Endothelial cell of umbilical vein (primary cell): Measurements from ENCODE around the gene CDH9. TPM values are rescaled to one million over a fixed set of nuclear protein-coding genes. Genes with fewer than 3 reads are reported as not detected.

Experiments
- BruUV-seq: library from RNA; stranded (reverse); fragments of 400-500 nt; replicated peaks from 2 replicates; lab custom pipeline; 2021; lab: Mats Ljungman, UMichigan
- CTCF ChIA-PET: fragments of 300-600, 350-600 bp; sonication (Branson Sonifier 250); formaldehyde crosslinking; loops from one replicate; lab custom pipeline; 2021; ENCODE audit warnings: antibody characterized with exemption, inconsistent platforms; lab: Charles Lee
- POLR2A ChIA-PET: fragments of 300-600, 350-600 bp; sonication (Branson Sonifier 250); formaldehyde crosslinking; loops from one replicate; lab custom pipeline; 2021; ENCODE audit warnings: antibody characterized with exemption, inconsistent platforms; lab: Charles Lee
- DNase-seq: peaks from one replicate; pipeline ENCODE4 v3.0.0-alpha.2; 2011; ENCODE audit warnings: low read depth, low spot score
- FAIRE-seq: peaks from 2 replicates; lab custom pipeline; 2011; peaks lifted over from hg19 to GRCh38; lab: Jason Lieb, UNC
- H2AFZ ChIP-seq: 2 replicates; pipeline ENCODE4 v1.6.0; 2012; ENCODE audit warnings: low read depth, low read length, control low read depth, inconsistent platforms
- H3K27ac ChIP-seq: 2 replicates; pipeline ENCODE4 v1.5.1; 2011; ENCODE audit warnings: low read depth, mild to moderate bottlenecking, control low read depth, low read length, moderate library complexity; ENCODE audit not compliant: insufficient read depth
- H3K27me3 ChIP-seq, 2 experiments: 2 replicates each; pipeline versions ENCODE4 v1.6.0 to v1.6.1; 2011; ENCODE audit warnings: low read length in 2 of 2, mixed read lengths in 1 of 2; ENCODE audit not compliant: control insufficient read depth in 2 of 2, insufficient read depth in 2 of 2
- H3K36me3 ChIP-seq, 2 experiments: 2 replicates in 1 of 2; 3 replicates in 1 of 2; pipeline ENCODE4 v1.5.1; 2011; ENCODE audit warnings: low read length in 2 of 2, mild to moderate bottlenecking in 1 of 2, moderate library complexity in 1 of 2; ENCODE audit not compliant: control insufficient read depth in 2 of 2, insufficient read depth in 2 of 2; ENCODE audit errors: extremely low read depth in 1 of 2
- H3K4me1 ChIP-seq: 3 replicates; pipeline ENCODE4 v1.5.1; 2011; ENCODE audit warnings: mild to moderate bottlenecking, low read length; ENCODE audit not compliant: control insufficient read depth, insufficient read depth; ENCODE audit errors: extremely low read depth
- H3K4me2 ChIP-seq: 2 replicates; pipeline ENCODE4 v1.6.1; 2011; ENCODE audit warnings: low read length, control low read depth, mixed read lengths; ENCODE audit not compliant: insufficient read depth
- H3K4me3 ChIP-seq, 3 experiments: fragments of 200-600 bp in 1 of 3; sonication (generic), shearing (Covaris generic) in 1 of 3; replicated peaks in 1 of 3; 2 replicates each; pipeline ENCODE4 v1.5.1; 2011 to 2016; ENCODE audit warnings: control low read depth in 3 of 3, low read length in 3 of 3, mild to moderate bottlenecking in 2 of 3, inconsistent platforms in 1 of 3, low read depth in 1 of 3, moderate library complexity in 1 of 3; ENCODE audit not compliant: insufficient read depth in 1 of 3
- H3K79me2 ChIP-seq: 2 replicates; pipeline ENCODE4 v1.6.0; 2012; ENCODE audit warnings: low read length, inconsistent platforms; ENCODE audit not compliant: control insufficient read depth, insufficient read depth
- H3K9ac ChIP-seq: replicated peaks from 2 replicates; pipeline ENCODE3; 2011; ENCODE audit warnings: low read length, control low read depth; ENCODE audit not compliant: insufficient read depth; ENCODE audit errors: extremely low read depth
- H3K9me1 ChIP-seq: replicated peaks from 3 replicates; pipeline ENCODE4 v1.6.0; 2011; ENCODE audit warnings: mild to moderate bottlenecking, low read length; ENCODE audit not compliant: control insufficient read depth, insufficient read depth; ENCODE audit errors: extremely low read depth
- H3K9me3 ChIP-seq: replicated peaks from 2 replicates; pipeline ENCODE4 v1.5.1; 2012; ENCODE audit warnings: low read length, inconsistent platforms; ENCODE audit not compliant: control insufficient read depth, insufficient read depth
- H4K20me1 ChIP-seq: replicated peaks from 2 replicates; pipeline ENCODE3; 2011; ENCODE audit warnings: mild to moderate bottlenecking, low read length; ENCODE audit not compliant: control insufficient read depth, insufficient read depth; ENCODE audit errors: extremely low read depth
- CTCF ChIP-seq, 2 donors: IDR thresholded peaks; 1 replicate in 1 of 2; 2 replicates in 1 of 2; pipeline ENCODE4 v1.5.1; 2011; ENCODE audit warnings: low read length in 2 of 2, mild to moderate bottlenecking in 2 of 2, moderate library complexity in 2 of 2, control low read depth in 1 of 2, inconsistent platforms in 1 of 2, low read depth in 1 of 2; ENCODE audit not compliant: insufficient read depth in 1 of 2; ENCODE audit errors: extremely low read depth in 1 of 2
- EZH2 ChIP-seq: IDR thresholded peaks from 2 replicates; pipeline ENCODE4 v1.6.1; 2012; ENCODE audit warnings: borderline replicate concordance, low read depth, mild to moderate bottlenecking, moderate library complexity, low read length, inconsistent platforms; ENCODE audit not compliant: severe bottlenecking
- FOS ChIP-seq: IDR thresholded peaks from 2 replicates; pipeline ENCODE4 v1.6.1; 2011; ENCODE audit warnings: mild to moderate bottlenecking, low read length, moderate library complexity, borderline replicate concordance; ENCODE audit not compliant: insufficient read depth
- GATA2 ChIP-seq: IDR thresholded peaks from 2 replicates; pipeline ENCODE4 v1.7.0; 2011; ENCODE audit warnings: low read depth, mild to moderate bottlenecking, moderate library complexity, mixed read lengths, low read length; ENCODE audit not compliant: insufficient read length, insufficient read depth
- JUN ChIP-seq: IDR thresholded peaks from 2 replicates; pipeline ENCODE4 v1.6.1; 2011; ENCODE audit warnings: borderline replicate concordance, low read depth; ENCODE audit not compliant: insufficient read length, insufficient read depth
- MAX ChIP-seq: IDR thresholded peaks from 2 replicates; pipeline ENCODE4 v1.6.1; 2011; ENCODE audit not compliant: insufficient read depth, insufficient read length
- MYC ChIP-seq: IDR thresholded peaks from one replicate; pipeline ENCODE4 v1.6.1; 2011; ENCODE audit warnings: mild to moderate bottlenecking, low read depth, low read length
- POLR2A ChIP-seq: IDR thresholded peaks from 2 replicates; pipeline ENCODE4 v1.6.1; 2012; ENCODE audit warnings: low read depth, mild to moderate bottlenecking, control low read depth, low read length
- POLR2AphosphoS5 ChIP-seq: IDR thresholded peaks from 2 replicates; pipeline ENCODE4 v1.6.1; 2012; ENCODE audit warnings: low read depth, mild to moderate bottlenecking, control low read depth, low read length, moderate library complexity; ENCODE audit not compliant: insufficient read depth
- dilution Hi-C: fragments of 300-500 bp; cut with MboI; formaldehyde crosslinking; loops from one replicate; pipeline ENCODE4 v1.15.0; 2019; ENCODE audit warnings: low sequenced_read_pairs; ENCODE audit not compliant: extremely low pct_ligation_motif_present
- intact Hi-C: fragments of 100-400 bp; cut with micrococcal nuclease; formaldehyde crosslinking; loops from one replicate; pipeline ENCODE4 v1.10.0; 2022
- polyA plus RNA-seq, 4 experiments: library from polyadenylated mRNA; depleted of rRNA in 3 of 4; stranded (reverse) in 3 of 4; unstranded in 1 of 4; fragments of >200 nt; gene quantifications; 2 replicates each; pipeline versions ENCODE4 v1.2.1 to v1.2.3, GENCODE V29; 2011 to 2012; ENCODE audit warnings: missing spikeins in 1 of 4
- total RNA-seq: library from RNA; stranded (reverse); gene quantifications from 2 replicates; pipeline ENCODE4 v1.2.3, GENCODE V29; 2021

The CDH9 gene
- total and polyA plus RNA-seq, 2 donors (not counting 3 experiments of a cell fraction or from before 2014, with no cell fraction given): not detected

GRCh38 chr5:26843677-26844076, 194.7 kb downstream of the CDH9 start:
- intact Hi-C loops: no loop called here
- Histone ChIP-seq H2AFZ (no peak overlapping the region), H3K79me2 (no peaks in the 10 kb centered on the region), H3K4me1 (no peaks in the 10 kb centered on the region), H3K4me3 (no peak overlapping the region), H3K9ac (no peak overlapping the region), H4K20me1 (no peaks in the 10 kb centered on the region), H3K4me2 (no peak overlapping the region), H3K36me3 (no peaks in the 10 kb centered on the region), H3K9me1 (no peaks in the 10 kb centered on the region), H3K27me3 (no peaks in the 10 kb centered on the region), H3K9me3 (no peaks in the 10 kb centered on the region), H3K27ac (no peak overlapping the region)
- POLR2A ChIA-PET: no interaction called here
- FAIRE-seq (no peak), DNase-seq (no peak)
- no TSS peak for BruUV-seq
- CTCF ChIA-PET: no interaction called here
- dilution Hi-C loops: no loop called here
- TF ChIP-seq CTCF (IDR thresholded peaks at IDR 0.05; ENCODE audit: extremely low read depth in 1 of 2, insufficient read depth in 1 of 2, low read depth in 1 of 2, low read length in 2 of 2) (no peak), FOS (no peak), EZH2 (no peak), POLR2AphosphoS5 (no peak)

GRCh38 chr5:26833596-26833995, 204.8 kb downstream of the CDH9 start:
- Histone ChIP-seq H3K27ac (no peak overlapping the region), H3K4me1 (no peaks in the 10 kb centered on the region), H2AFZ (no peak overlapping the region), H3K9me3 (no peaks in the 10 kb centered on the region), H3K36me3 (no peaks in the 10 kb centered on the region), H3K9me1 (no peaks in the 10 kb centered on the region), H3K9ac (no peak overlapping the region), H3K4me2 (no peak overlapping the region), H3K27me3 (no peaks in the 10 kb centered on the region), H4K20me1 (no peaks in the 10 kb centered on the region), H3K4me3 (no peak overlapping the region), H3K79me2 (no peaks in the 10 kb centered on the region)
- CTCF ChIA-PET: no interaction called here
- POLR2A ChIA-PET: no interaction called here
- intact Hi-C loops (no loop called here), dilution Hi-C loops (no loop called here)
- no TSS peak for BruUV-seq
- DNase-seq (no peak), FAIRE-seq (no peak)
- no peak for TF ChIP-seq CTCF (IDR thresholded peaks at IDR 0.05; ENCODE audit: extremely low read depth in 1 of 2, insufficient read depth in 1 of 2, low read depth in 1 of 2, low read length in 2 of 2)
- TF ChIP-seq EZH2: no peak
- no peak for TF ChIP-seq POLR2AphosphoS5
- no peak for TF ChIP-seq POLR2A
- no peak for TF ChIP-seq GATA2
- TF ChIP-seq FOS: no peak
- no peak for TF ChIP-seq MAX
- TF ChIP-seq JUN: no peak
- TF ChIP-seq MYC: no peak
